NCI-H2081 (cell line): ENCODE data around the gene MOK.

Source experiments
- DNase-seq, 2 experiments: peaks; one replicate each; lab custom pipeline; 2025; lab: John Stamatoyannopoulos, UW

The MOK gene

GRCh38 chr14:102180248-102180998 lies 124.5 kb downstream of the MOK start:
- no peak for DNase-seq
